MM.1S (cell line): ENCODE results near the gene RGR.

Experiments
- CTCF ChIP-seq: fragments of 300-600 bp; sonication (generic); IDR thresholded peaks from 2 replicates; pipeline ENCODE4 v1.5.1; 2016; ENCODE audit warnings: antibody characterized with exemption, low read length, mixed read lengths
- EZH2 ChIP-seq: fragments of 300-600 bp; sonication (generic); optimal IDR thresholded peaks from 2 replicates; pipeline ENCODE3; 2017; ENCODE audit warnings: low read depth, mild to moderate bottlenecking, antibody characterized with exemption, low read length, mixed read lengths
- EZH2phosphoT487 ChIP-seq: fragments of 300-600 bp; sonication (generic); IDR thresholded peaks from 2 replicates; pipeline ENCODE4 v1.6.1; 2018; ENCODE audit warnings: antibody characterized with exemption, low read length

DNA sequence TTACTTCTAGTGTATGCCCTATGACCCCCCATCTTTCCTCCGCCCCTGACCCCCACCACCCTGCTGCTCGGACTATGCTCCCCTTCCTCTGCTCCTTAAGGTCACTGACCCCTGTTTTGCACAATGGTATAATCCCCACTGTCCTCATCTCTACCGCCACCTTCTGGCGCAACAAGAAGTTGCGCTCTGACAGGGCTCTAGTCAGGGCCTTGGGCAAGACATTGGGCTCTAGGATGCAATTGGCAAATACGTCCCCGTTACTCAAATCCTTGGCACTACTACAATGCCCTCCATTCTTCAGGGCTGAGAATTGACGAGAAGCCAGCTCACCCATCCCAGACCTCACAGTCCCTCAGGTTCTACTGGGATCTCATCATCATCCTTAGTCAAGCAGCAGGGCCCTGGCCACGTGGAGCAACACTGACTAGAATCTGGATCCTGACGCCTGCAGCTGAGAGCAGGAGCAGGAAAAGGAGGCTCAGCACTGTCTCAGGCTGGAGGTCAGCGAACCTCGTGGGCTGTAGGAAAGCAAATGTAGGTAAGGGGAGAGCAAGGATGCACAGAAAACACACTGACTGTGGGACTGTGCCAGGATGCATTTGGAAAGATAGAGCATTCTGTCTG is 30.1 kb upstream of the RGR start:
- TF ChIP-seq CTCF (peak; percentile 69), EZH2phosphoT487 (no peak), EZH2 (no peak)
